ENCODE results near the gene CACNB1.

The CACNB1 gene

GRCh38 chr17:39156491-39156890 is 41.0 kb downstream of the CACNB1 start:
- in situ Hi-C loops (cut with MboI; ENCODE audit: low sequenced_read_pairs): loop anchor here (25.0 kb wide), 1 partner anchor 294 kb away; the partner anchor contains the start of genes LASP1 and RPL23

- in situ Hi-C loops (cut with MboI; ENCODE audit: low sequenced_read_pairs): loop anchor here (25.0 kb wide), 1 partner anchor 293 kb away; the partner anchor contains the start of genes LASP1 and RPL23
Observed at GRCh38 chr17:39155654-39156053, 41.8 kb downstream of the CACNB1 start.

GRCh38 chr17:39153599-39154051 is 43.8 kb downstream of the CACNB1 start:
- in situ Hi-C loops (cut with MboI; ENCODE audit: low sequenced_read_pairs): loop anchor here (25.0 kb wide), 1 partner anchor 291 kb away; the partner anchor contains the start of genes LASP1 and RPL23

GRCh38 chr17:39151943-39152818 is 45.3 kb downstream of the CACNB1 start:
- in situ Hi-C loops (cut with MboI; ENCODE audit: low sequenced_read_pairs): loop anchor here (25.0 kb wide), 1 partner anchor 290 kb away; the partner anchor contains the start of genes LASP1 and RPL23

GRCh38 chr17:39151150-39151942 is 46.1 kb downstream of the CACNB1 start, which contains the start of gene PLXDC1:
TSS of gene PLXDC1 (minus strand) at chr17:39151637. CDS start at chr17:39151437, 200 bp downstream.
- in situ Hi-C loops (cut with MboI; ENCODE audit: low sequenced_read_pairs): loop anchor here (25.0 kb wide), 1 partner anchor 289 kb away; the partner anchor contains the start of genes LASP1 and RPL23

- in situ Hi-C loops (cut with MboI; ENCODE audit: low sequenced_read_pairs): loop anchor here (25.0 kb wide), 1 partner anchor 288 kb away; the partner anchor contains the start of genes LASP1 and RPL23
Observed at GRCh38 chr17:39150795-39151149, 46.7 kb downstream of the CACNB1 start.

GRCh38 chr17:39150104-39150634 is 47.3 kb downstream of the CACNB1 start:
- in situ Hi-C loops (cut with MboI; ENCODE audit: low sequenced_read_pairs): loop anchor here (25.0 kb wide), 1 partner anchor 288 kb away; the partner anchor contains the start of genes LASP1 and RPL23

- in situ Hi-C loops (cut with MboI; ENCODE audit: low sequenced_read_pairs): no loop called here
Observed at GRCh38 chr17:39147221-39148185, 50.0 kb downstream of the CACNB1 start.

GRCh38 chr17:39146273-39146672 is 51.2 kb downstream of the CACNB1 start:
- in situ Hi-C loops (cut with MboI; ENCODE audit: low sequenced_read_pairs): no loop called here

- in situ Hi-C loops (cut with MboI; ENCODE audit: low sequenced_read_pairs): no loop called here
Observed at GRCh38 chr17:39145143-39145542, 52.3 kb downstream of the CACNB1 start.

- in situ Hi-C loops (cut with MboI; ENCODE audit: low sequenced_read_pairs): no loop called here
Observed at GRCh38 chr17:39144416-39144840, 53.0 kb downstream of the CACNB1 start.

GRCh38 chr17:39143552-39144093 is 53.8 kb downstream of the CACNB1 start:
- in situ Hi-C loops (cut with MboI; ENCODE audit: low sequenced_read_pairs): no loop called here

- in situ Hi-C loops (cut with MboI; ENCODE audit: low sequenced_read_pairs): no loop called here
Observed at GRCh38 chr17:39141915-39142664, 55.4 kb downstream of the CACNB1 start.

GRCh38 chr17:39141294-39141693 is 56.2 kb downstream of the CACNB1 start:
- in situ Hi-C loops (cut with MboI; ENCODE audit: low sequenced_read_pairs): no loop called here

GRCh38 chr17:39139561-39139960 is 57.9 kb downstream of the CACNB1 start:
- in situ Hi-C loops (cut with MboI; ENCODE audit: low sequenced_read_pairs): no loop called here

- in situ Hi-C loops (cut with MboI; ENCODE audit: low sequenced_read_pairs): no loop called here
Observed at GRCh38 chr17:39139161-39139511, 58.3 kb downstream of the CACNB1 start.

- in situ Hi-C loops (cut with MboI; ENCODE audit: low sequenced_read_pairs): no loop called here
Observed at GRCh38 chr17:39138431-39139160, 58.9 kb downstream of the CACNB1 start.

GRCh38 chr17:39134878-39135277 is 62.6 kb downstream of the CACNB1 start:
- in situ Hi-C loops (cut with MboI; ENCODE audit: low sequenced_read_pairs): no loop called here
